Measurements from ENCODE around the gene TEAD4. TPM values are rescaled to one million over a fixed set of nuclear protein-coding genes. Genes with fewer than 3 reads are reported as not detected.

Gene TEAD4
- total RNA-seq, 1 experiment from 2014 or later = 96.8 TPM

- TF ChIP-seq ARID4B (CRISPR knock-in tag; IDR thresholded peaks at IDR 0.05; ENCODE audit: borderline replicate concordance) = no peak
- TF ChIP-seq, protein P1, sequence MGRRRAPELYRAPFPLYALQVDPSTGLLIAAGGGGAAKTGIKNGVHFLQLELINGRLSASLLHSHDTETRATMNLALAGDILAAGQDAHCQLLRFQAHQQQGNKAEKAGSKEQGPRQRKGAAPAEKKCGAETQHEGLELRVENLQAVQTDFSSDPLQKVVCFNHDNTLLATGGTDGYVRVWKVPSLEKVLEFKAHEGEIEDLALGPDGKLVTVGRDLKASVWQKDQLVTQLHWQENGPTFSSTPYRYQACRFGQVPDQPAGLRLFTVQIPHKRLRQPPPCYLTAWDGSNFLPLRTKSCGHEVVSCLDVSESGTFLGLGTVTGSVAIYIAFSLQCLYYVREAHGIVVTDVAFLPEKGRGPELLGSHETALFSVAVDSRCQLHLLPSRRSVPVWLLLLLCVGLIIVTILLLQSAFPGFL (CRISPR knock-in tag; IDR thresholded peaks at IDR 0.05; ENCODE audit: borderline replicate concordance) = no peak
- TF ChIP-seq ZNF263 (CRISPR knock-in tag; IDR thresholded peaks at IDR 0.05; ENCODE audit: low read depth) = no peak
- TF ChIP-seq, protein P2, sequence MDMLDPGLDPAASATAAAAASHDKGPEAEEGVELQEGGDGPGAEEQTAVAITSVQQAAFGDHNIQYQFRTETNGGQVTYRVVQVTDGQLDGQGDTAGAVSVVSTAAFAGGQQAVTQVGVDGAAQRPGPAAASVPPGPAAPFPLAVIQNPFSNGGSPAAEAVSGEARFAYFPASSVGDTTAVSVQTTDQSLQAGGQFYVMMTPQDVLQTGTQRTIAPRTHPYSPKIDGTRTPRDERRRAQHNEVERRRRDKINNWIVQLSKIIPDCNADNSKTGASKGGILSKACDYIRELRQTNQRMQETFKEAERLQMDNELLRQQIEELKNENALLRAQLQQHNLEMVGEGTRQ (CRISPR knock-in tag; IDR thresholded peaks at IDR 0.05) = no peak
- TF ChIP-seq ZNF425 (CRISPR knock-in tag; conservative IDR thresholded peaks at IDR 0.05) = no peak
- no peak for TF ChIP-seq MAX (CRISPR knock-in tag; IDR thresholded peaks at IDR 0.05)
Measured at GRCh38 chr12:3043406-3043805, 84.2 kb downstream of the TEAD4 start (continued).

- POLR2A ChIA-PET = no interaction called here
- 0 out of 2 replicates have a peak overlapping the region, but pooled peaks have one; percentile 32 for H3K27ac Mint-ChIP-seq
- TF ChIP-seq, protein P3, sequence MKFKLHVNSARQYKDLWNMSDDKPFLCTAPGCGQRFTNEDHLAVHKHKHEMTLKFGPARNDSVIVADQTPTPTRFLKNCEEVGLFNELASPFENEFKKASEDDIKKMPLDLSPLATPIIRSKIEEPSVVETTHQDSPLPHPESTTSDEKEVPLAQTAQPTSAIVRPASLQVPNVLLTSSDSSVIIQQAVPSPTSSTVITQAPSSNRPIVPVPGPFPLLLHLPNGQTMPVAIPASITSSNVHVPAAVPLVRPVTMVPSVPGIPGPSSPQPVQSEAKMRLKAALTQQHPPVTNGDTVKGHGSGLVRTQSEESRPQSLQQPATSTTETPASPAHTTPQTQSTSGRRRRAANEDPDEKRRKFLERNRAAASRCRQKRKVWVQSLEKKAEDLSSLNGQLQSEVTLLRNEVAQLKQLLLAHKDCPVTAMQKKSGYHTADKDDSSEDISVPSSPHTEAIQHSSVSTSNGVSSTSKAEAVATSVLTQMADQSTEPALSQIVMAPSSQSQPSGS (CRISPR knock-in tag; IDR thresholded peaks at IDR 0.05; ENCODE audit: borderline replicate concordance, low read depth) = no peak
- TF ChIP-seq, protein P4, sequence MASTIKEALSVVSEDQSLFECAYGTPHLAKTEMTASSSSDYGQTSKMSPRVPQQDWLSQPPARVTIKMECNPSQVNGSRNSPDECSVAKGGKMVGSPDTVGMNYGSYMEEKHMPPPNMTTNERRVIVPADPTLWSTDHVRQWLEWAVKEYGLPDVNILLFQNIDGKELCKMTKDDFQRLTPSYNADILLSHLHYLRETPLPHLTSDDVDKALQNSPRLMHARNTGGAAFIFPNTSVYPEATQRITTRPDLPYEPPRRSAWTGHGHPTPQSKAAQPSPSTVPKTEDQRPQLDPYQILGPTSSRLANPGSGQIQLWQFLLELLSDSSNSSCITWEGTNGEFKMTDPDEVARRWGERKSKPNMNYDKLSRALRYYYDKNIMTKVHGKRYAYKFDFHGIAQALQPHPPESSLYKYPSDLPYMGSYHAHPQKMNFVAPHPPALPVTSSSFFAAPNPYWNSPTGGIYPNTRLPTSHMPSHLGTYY (CRISPR knock-in tag; IDR thresholded peaks at IDR 0.05) = no peak
- no peak for TF ChIP-seq ZNF396 (CRISPR knock-in tag; IDR thresholded peaks at IDR 0.05; ENCODE audit: borderline replicate concordance)
- no peak overlapping the region for H3K4me3 Mint-ChIP-seq
- no peaks in the 10 kb centered on the region for H3K9me3 Mint-ChIP-seq
- H3K36me3 Mint-ChIP-seq = peaks cover 13% of the 10 kb centered on the region
- H3K4me1 Mint-ChIP-seq = peaks cover 12% of the 10 kb centered on the region
- DNase-seq (ENCODE audit: low spot score) (peak; percentile 7), ATAC-seq (no peak)
- H3K27me3 Mint-ChIP-seq (ENCODE audit: low read depth) = no peaks in the 10 kb centered on the region; the same call in none of the 2 replicates
- CTCF ChIA-PET = interaction anchor here (0.7 kb wide), 1 partner anchor 100 kb away, joined by 3 read pairs; no protein-coding TSS in a partner anchor
Measured at GRCh38 chr12:3044141-3044630, 85.0 kb downstream of the TEAD4 start.

Measured in WTC11 (cell line).